GM21528 (cell line): ENCODE results near the gene PLA2G4B.

ENCODE experiments used
- ATAC-seq: cut with Tn5 transposase; IDR thresholded peaks from one replicate; pipeline ENCODE4 v1.9.1; 2021; ENCODE audit warnings: mild to moderate bottlenecking, moderate library complexity; ENCODE audit not compliant: unreplicated experiment, low FRiP score

The PLA2G4B gene

DNA sequence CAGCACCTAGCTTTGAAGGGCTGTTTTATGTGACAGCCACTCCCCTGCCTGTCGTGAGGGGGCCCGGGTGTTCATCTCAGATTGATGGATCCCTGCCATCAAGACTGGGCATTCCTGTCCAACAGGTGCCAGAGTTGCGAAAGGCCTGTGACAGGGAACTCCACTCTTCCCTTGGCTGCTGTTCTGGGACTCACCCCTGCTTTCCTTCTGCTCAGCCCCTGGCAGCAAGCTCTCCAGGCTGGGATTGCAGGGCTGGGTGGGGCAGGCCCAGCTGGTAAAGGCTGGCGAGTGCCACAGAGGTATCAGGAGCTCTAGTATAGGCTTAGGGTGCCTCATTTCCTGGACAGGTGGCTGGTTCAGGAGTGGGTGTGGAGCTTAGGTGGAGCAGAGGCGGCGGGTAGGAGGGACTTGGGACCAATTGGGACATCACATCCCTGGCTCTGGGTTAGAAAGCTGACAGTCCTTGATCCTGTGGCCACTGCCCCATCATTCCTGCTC is at the start of gene PLA2G4B:
PLA2G4B (plus strand) TSS at position 448 of the 498 bp plus-strand sequence. CDS start 67 bp downstream, outside the sequence.
- no peak for ATAC-seq

DNA sequence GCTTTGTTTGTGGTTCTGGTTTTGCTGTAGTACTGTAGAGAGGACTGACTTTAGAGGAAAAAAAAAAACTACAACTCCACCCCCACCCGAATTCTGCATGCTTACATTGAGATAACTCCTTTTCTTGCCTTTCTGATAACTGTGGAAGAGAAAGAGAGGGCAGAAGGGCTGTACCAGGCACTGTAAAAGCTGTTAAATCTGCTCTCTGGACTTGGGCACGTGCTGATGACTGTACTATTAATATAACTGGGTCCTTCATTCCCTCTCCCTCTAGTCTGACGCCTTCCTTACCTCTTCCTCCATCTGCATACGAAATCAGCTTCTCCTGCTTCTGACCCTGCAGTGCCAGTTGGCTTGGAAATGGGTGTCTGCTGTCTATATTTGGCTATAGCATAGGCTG is 49.4 kb upstream of the PLA2G4B start:
- no peak for ATAC-seq

- ATAC-seq = no peak
Observed at GRCh38 chr15:41789662-41790061, 49.0 kb upstream of the PLA2G4B start.

DNA sequence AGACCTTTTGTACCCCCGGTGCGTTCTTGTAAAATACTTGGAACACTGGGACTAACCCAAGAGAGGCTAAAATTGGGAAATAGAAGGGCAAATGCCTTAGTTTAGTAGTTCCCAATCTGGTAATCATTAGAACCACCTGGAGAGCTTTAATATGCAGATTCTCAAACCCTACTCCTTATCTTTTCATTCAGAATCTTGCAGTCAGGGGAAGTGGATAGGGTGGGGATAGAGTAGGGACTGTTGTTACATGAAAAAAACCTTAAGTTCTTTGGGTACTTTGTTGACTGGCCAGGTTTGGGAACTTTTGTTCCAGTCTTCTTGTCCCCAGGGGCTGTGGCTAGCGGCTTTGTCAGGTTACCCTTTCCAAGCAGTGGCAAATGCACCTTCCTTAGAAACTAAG is 48.5 kb upstream of the PLA2G4B start:
- no peak for ATAC-seq

DNA sequence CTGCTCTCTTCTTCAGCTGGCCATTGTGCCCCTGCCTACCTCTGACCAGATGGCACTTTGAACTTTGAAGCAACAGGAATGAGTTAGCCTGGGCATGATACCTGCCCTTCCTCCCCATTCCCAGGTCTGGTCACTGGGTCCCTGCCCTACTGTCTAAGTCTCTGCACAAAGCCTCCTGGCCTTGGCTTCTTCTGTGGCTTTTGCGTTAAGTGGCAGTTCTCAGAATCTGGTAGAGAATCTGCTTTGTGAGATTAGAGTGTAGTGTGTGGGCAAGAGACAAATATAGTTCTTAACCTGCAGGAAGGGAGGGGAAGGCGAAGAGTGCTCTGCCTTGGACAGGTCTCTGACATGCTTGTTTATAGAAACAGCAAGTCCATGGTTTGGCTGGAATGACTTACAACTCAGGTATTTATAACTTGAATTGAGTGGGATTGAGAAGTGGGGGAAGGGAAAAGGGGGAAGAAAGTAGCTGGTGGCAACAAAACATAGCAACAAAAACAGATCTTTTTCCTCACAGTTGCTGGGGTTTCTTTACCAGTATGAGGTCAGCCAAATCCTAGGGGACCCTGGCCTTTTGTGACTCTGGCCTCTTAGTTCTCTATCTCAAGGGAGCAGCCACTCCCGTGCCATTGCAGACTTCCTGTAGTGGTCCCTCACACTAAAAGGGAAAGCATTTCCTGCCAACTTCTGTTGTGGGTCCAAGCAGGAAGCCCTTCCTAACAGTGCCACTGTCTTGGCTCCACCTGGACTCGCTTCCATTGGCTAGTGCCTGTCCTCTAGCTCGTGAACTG is 47.7 kb upstream of the PLA2G4B start:
- ATAC-seq = no peak

DNA sequence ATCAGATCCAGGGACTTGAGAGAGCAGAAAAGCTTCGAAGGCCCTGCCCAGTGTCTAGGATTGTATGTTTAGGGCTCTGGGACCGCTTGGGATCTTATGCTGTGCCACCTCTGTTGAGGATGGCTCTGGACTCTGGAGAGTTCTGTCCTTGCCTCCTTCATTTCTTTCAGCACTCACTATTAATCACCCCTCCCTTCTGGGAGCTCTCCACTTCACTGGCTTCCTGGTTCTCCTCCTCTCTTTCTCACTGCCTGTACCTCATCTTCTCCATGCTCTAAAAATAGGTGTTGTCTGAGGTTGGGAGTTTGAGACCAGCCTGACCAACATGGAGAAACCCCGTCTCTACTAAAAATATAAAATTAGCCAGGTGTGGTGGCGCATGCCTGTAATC is 47.1 kb upstream of the PLA2G4B start:
- no peak for ATAC-seq

- ATAC-seq = no peak
Observed at GRCh38 chr15:41792000-41792637, 46.5 kb upstream of the PLA2G4B start.

- no peak for ATAC-seq
Observed at GRCh38 chr15:41794081-41794480, 44.6 kb upstream of the PLA2G4B start.

GRCh38 chr15:41795996-41796856 is 42.4 kb upstream of the PLA2G4B start:
- no peak for ATAC-seq

DNA sequence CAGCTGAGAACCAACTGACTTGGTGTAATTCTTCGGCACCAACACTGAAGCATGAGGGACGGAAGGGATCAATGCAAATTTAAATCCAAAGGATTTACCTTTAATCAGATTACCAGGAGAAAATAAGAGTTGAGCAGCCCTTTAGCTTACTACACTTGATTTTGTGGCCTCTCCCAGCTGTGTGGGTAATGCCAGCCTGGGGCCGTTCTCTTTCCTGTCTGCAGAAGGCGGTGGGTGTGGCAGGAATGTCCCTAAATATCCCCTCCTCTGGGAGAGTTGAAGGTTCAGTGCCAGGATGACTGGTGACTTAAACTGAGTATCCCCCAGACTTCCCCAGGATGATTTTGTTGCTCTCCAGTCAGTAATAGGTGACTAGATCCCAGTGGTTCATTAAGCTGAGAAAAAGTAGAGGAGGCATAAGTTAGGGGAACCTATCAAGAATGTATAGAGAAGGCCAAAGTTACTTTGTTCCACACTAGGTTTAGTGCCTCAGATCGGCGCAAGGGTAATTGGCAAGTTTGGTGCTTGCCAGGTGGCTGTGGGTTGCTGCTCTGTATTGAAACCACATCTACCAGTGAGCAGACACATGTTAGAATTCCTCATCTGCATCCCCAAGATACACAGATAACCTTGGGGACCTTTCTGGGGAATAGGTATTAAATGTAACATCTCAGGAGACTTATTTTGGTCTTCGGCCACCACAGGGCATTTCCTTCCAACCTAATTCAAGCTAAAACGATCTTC is 41.3 kb upstream of the PLA2G4B start:
- no peak for ATAC-seq

- ATAC-seq = no peak
Observed at GRCh38 chr15:41798607-41799487, 39.8 kb upstream of the PLA2G4B start.

GRCh38 chr15:41799488-41799805 is 39.2 kb upstream of the PLA2G4B start:
- no peak for ATAC-seq

GRCh38 chr15:41801185-41801584 is 37.5 kb upstream of the PLA2G4B start:
- ATAC-seq = no peak

GRCh38 chr15:41801850-41802455 is 36.7 kb upstream of the PLA2G4B start:
- no peak for ATAC-seq

DNA sequence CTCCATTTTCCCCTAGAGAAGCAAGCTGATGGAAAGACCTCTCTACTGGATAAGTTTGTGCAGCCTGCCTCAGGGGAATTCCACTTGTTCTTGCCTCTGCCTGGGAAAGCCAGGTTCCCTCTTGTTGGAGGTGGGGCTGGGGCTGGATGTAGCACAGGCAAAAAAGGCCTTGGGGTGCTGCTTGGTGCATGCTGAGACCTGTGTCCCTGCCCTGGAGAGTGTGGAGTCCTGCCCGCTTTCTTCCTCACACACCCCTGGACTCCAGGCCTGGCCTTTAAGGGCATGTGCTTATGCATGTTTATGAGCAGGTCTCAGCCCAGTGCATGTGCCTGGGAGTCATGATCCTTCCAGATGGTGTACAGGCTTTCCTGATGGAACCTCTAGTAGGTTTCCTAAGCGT is 34.3 kb upstream of the PLA2G4B start:
- no peak for ATAC-seq

DNA sequence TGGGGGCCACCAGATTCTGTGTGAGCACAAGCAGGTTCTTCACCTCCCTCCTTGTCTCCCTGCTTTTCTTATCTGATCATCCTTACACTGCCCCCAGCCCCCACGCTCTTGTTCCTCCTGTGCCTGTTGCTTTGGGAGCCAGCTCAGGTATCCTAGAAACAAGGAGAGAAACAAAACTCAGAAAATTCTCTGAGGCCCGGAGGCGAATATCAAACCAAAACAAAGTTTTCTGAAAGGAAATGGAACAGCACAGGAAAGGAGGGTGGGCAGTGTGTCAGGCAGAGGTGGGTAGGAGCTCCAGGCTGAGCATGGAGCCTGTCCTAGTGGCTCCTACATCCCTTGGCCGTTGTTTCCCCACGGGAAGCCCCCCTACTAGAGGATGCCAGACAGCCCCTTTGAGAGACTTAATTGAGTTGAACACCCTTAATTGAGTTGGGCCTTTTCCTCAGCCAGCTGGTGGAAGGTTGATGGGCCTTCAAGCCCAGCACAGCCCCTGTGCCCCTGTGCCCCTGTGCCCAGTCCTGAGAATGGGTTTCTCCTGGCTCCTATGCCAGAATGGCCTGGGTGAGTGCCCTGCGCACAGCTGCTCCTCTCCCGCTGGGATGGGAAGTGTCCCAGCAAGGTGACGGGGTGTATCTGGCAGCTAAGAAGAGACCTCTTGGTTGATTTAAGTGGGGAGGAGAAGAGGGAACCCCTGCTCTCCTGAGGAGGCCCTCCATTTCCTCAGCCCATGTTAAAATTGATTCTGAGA is 33.6 kb upstream of the PLA2G4B start:
- no peak for ATAC-seq

DNA sequence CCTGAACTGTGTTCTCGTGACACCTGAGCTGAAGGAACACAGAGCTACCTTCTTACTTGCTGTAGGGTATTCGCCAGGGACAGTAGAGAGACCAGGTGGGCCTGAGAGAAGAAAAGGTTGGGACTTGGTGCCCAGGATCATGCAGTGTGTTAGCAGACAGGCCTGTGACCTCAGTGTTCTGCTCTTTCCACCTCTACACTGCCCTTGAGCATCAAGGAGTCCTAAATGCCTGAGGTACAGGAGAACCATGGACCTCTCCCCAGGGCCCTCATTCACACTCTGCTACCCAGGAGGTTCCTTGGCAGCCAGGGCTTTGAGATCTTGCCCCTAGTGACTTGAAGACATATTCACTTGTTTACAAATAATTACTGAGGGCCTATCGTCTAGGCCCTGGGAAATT is 32.9 kb upstream of the PLA2G4B start:
- ATAC-seq = no peak
